Non-pigmented ciliary epithelial cell (primary cell): ENCODE data around the gene TFDP3.

ENCODE experiments used
- DNase-seq: peaks from one replicate; pipeline ENCODE4 v3.0.0-alpha.2; 2010; ENCODE audit warnings: low read depth

Gene TFDP3

DNA sequence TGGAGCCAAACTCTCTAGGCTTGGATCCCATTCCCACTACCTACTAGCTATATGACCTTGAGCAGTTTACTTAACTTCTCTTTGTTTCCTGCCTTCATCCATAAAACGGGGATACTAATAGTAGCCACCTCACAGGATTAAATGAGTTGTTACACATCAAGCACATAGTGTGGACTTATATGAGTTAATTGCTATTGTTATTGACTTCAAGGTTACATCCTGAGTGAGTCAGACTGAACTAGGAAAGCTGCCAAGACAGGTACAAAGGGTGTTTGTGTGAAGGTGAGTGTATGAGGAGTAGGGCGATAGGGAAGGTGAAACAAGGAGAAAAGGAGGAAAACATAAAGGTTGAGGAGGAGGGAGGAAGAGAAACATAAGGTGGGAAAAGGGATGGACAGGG is 32.2 kb downstream of the TFDP3 start:
- DNase-seq: no peak

DNA sequence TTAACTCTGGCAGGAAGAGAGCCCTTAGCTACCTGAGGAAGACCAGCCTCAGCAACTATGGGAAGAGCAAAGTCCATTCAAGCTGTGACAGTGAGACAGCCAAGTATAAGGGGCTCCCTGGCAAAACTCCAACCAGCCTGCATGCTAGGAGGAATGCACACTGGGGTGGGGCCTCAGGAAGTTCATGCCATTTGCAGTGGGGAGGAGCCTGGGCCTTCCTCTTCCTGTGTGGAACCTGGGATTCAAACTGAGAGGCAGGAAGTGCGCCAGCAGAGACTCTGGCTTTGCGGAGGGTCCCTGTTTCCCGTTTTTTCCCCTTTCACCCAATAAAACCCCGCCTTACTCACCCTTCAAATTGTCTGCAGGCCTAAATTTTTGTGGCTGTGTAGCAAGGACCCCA is 33.0 kb downstream of the TFDP3 start:
- DNase-seq: no peak

DNA sequence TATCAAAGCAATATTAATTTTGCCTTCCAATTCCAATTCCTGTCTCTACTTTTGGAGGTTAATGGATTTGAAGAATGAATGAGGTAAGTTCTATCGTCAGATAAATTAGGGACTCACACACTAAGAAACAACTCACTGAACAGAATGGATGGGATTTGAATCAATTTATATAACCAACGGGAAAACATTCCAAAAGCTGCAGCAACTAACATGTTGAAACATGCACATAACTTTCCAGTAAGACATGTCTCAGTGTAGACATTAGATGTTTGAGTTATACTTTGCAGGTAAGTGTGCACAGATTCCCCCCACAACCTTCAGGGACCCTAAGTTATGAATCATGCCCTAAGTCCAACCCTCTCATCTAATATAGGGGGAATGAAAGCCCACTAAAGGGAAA is 34.3 kb downstream of the TFDP3 start:
- no peak for DNase-seq

DNA sequence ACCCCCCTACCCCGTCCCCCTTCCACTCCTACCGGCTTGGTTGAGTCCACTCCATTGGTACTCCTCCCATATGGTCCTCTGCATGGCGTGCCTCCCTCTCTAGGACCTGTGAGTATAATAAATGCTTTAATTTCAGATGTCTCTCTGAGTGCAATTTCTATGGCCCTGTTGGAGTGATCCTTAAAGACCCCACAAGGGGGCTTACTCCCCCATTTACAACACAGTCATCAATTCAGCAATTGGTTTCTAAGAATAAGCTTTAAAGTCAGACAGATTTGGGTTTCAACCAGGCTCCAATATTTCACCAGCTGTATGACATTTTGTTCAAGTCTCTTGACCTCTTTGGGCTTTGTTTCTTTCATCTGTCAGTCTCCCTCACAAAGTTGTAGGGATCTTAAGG is 38.7 kb downstream of the TFDP3 start:
- DNase-seq: no peak

DNA sequence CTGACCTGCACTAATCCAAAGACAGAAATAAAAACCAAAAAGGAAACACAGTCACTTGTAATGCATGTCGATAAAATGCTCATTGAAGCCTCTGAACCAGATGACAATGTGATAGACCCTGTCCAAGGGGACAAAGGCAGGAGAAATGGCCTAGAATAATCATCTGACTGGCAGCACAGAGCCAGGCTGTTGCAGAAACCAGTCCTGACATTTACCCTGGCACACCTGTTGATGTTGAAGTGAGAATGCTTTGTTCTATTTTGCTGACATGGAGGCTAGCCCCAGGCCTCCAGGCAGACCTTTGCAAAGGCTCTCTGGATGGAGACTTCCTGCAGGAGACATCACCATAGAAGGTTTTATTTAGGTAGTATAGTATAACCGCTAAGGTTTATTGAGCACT is 41.0 kb downstream of the TFDP3 start:
- no peak for DNase-seq

DNA sequence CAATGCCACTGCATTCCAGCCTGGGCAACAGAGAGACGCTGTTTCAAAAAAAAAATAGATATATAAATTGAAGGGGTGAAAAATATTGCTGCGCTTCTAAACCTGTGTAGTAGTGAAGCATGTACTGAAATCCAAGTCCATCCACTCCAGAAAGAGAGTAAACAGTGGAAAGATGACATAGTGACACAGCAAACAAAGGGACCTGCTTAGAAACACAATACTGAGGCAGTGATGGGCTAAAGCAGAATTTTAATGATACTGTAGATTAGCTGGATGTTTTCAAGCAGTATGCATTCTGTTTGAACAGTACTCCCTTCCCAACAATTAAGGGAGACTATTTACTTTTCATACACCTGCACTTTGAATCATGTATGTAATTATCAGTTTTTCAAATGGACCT is 42.5 kb downstream of the TFDP3 start:
- DNase-seq: no peak

DNA sequence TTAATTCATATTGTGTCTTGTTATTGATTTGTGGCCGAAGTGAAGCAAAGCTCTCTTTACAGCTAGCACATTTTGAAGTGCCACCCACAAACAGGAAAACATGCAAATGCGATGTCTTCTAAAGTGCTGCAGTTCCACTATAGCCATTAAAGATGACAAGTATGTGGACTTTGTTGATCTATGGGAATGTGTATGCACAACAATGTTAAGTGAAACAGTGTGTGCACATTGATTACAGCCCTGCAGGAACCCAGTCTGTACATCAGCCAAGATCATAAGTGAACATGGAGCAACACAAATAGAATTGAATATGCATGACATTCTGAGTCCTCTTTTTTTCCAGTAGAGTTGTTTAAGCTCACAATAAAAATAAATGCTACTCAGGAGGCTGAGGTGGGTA is 43.0 kb downstream of the TFDP3 start:
- no peak for DNase-seq

DNA sequence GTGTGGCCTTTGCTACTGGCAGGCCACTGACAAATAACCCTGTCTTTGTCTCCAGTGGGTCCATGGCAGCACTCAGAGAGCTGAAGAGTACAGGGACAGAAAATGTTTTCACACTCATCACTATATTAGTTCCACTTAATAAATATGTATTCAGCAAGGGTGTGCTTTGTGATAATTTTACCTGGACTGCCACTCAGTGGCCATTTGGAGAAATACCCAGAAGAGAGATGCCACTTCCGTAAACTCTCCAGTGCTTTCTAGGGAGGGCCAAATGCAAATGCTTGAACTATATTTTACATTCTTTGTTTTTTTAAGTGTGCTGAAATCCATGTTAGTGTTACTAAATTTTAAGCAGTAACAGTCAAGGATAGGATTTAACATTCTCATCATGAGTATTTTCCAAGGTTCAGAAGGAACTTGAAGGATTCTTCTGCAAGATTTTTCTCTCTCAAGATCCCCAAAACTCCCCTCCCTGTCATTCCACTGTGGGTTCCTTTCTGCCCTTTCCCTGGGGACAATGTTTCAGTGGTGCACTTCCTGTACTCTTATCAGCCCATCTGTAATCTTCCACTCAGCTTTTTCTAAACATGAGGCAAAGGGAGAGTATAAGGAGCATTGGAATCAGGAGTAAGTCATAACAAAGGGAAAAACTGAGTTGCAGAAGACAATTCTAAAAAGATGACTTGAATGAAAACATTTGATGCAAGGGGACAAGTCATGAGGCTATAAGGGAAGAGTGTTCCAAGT is 46.0 kb downstream of the TFDP3 start:
- DNase-seq: no peak
